HepG2 (cell line): ENCODE measurements around the gene TEC. TPM values are rescaled to one million over a fixed set of nuclear protein-coding genes. Genes with fewer than 3 reads are reported as not detected.

Experiments
- ATAC-seq: fragments of 200-7000 bp; cut with Tn5 transposase; 3 replicates; pipeline ENCODE4 v1.9.1; 2020; ENCODE audit warnings: mild to moderate bottlenecking, moderate library complexity
- BruUV-seq: library from RNA; stranded (reverse); fragments of 400-500 nt; replicated peaks from 2 replicates; lab custom pipeline; 2021; lab: Mats Ljungman, UMichigan
- CTCF ChIA-PET: fragments of 300-600 bp; formaldehyde crosslinking; extraction: SDS; loops from one replicate; lab custom pipeline; 2021; ENCODE audit warnings: low total read pairs, inconsistent platforms, low intra/inter-chr PET ratio; lab: Yijun Ruan, JAX
- POLR2A ChIA-PET: fragments of 350-600 bp; sonication (Branson Sonifier 250); formaldehyde crosslinking; loops from one replicate; lab custom pipeline; 2020; ENCODE audit warnings: antibody characterized with exemption, inconsistent platforms; lab: Yijun Ruan, JAX
- DNase-seq: peaks from one replicate; pipeline ENCODE4 v3.0.0-alpha.2; 2015; ENCODE audit warnings: low spot score
- FAIRE-seq: peaks from 3 replicates; lab custom pipeline; 2011; peaks lifted over from hg19 to GRCh38; lab: Jason Lieb, UNC
- H2AFZ ChIP-seq: one replicate; pipeline ENCODE4 v1.6.1; 2011; ENCODE audit warnings: low read length, inconsistent platforms
- H3K27ac ChIP-seq: fragments of 300-600 bp; 3 replicates; pipeline ENCODE4 v1.8.0; 2011; ENCODE audit warnings: mixed run types, mild to moderate bottlenecking, mixed read lengths, low read length, inconsistent platforms; ENCODE audit not compliant: insufficient read depth; ENCODE audit errors: extremely low read length
- H3K27me3 ChIP-seq, 2 experiments: fragments of 200-600 bp in 1 of 2; 2 replicates in 1 of 2; 3 replicates in 1 of 2; pipeline versions ENCODE4 v1.6.0 to v1.8.0; 2011; ENCODE audit warnings: low read length in 2 of 2, mild to moderate bottlenecking in 2 of 2, moderate library complexity in 2 of 2, inconsistent platforms in 1 of 2; ENCODE audit not compliant: insufficient read depth in 2 of 2, control insufficient read depth in 1 of 2
- H3K36me3 ChIP-seq, 2 experiments: fragments of 200-600 bp in 1 of 2; replicated peaks in 1 of 2; 2 replicates in 1 of 2; 3 replicates in 1 of 2; pipeline versions ENCODE4 v1.5.1 to v1.8.0; 2011; ENCODE audit warnings: low read length in 2 of 2, inconsistent platforms in 1 of 2; ENCODE audit not compliant: insufficient read depth in 2 of 2, control insufficient read depth in 1 of 2
- H3K4me1 ChIP-seq: 2 replicates; pipeline ENCODE4 v1.5.1; 2012; ENCODE audit warnings: low read length, inconsistent platforms; ENCODE audit not compliant: insufficient read depth
- H3K4me2 ChIP-seq: 2 replicates; pipeline ENCODE4 v1.6.0; 2011; ENCODE audit warnings: low read depth, low read length, inconsistent platforms
- H3K4me3 ChIP-seq, 3 experiments: fragments of 200-600 bp in 1 of 3; sonication (generic), shearing (Covaris generic) in 1 of 3; replicated peaks in 1 of 3; 2 replicates each; pipeline ENCODE4 v1.5.1; 2011 to 2016; ENCODE audit warnings: low read length in 3 of 3, inconsistent platforms in 2 of 3, low read depth in 2 of 3, mild to moderate bottlenecking in 2 of 3, control low read depth in 1 of 3, mixed read lengths in 1 of 3; ENCODE audit not compliant: insufficient read depth in 1 of 3
- H3K79me2 ChIP-seq: one replicate; pipeline ENCODE4 v1.6.1; 2011; ENCODE audit warnings: low read length, inconsistent platforms; ENCODE audit not compliant: insufficient read depth
- H3K9ac ChIP-seq: 2 replicates; pipeline ENCODE4 v1.6.0; 2011; ENCODE audit warnings: mild to moderate bottlenecking, low read depth, low read length, inconsistent platforms; ENCODE audit not compliant: insufficient read depth
- H3K9me3 ChIP-seq: 2 replicates; pipeline ENCODE4 v1.5.1; 2012; ENCODE audit warnings: mild to moderate bottlenecking, low read length
- H4K20me1 ChIP-seq: 2 replicates; pipeline ENCODE4 v1.6.0; 2011; ENCODE audit warnings: inconsistent platforms, mild to moderate bottlenecking, low read length, moderate library complexity; ENCODE audit not compliant: insufficient read depth
- CREB1 ChIP-seq, 2 experiments: fragments of 450-650 bp in 1 of 2; IDR thresholded peaks; 2 replicates each; pipeline ENCODE4 v1.6.1; 2016 to 2017; ENCODE audit warnings: control low read depth in 1 of 2, mild to moderate bottlenecking in 1 of 2, missing compliant biosample characterization in 1 of 2, missing genetic modification characterization in 1 of 2
- E2F5 ChIP-seq: sonication (generic); formaldehyde crosslinking; conservative IDR thresholded peaks from 2 replicates; pipeline ENCODE4 v1.4.0; 2020; ENCODE audit warnings: missing genetic modification reagents
- MAX ChIP-seq: IDR thresholded peaks from 2 replicates; pipeline ENCODE4 v1.6.1; 2012; ENCODE audit warnings: inconsistent platforms
- MIXL1 ChIP-seq: IDR thresholded peaks from 2 replicates; pipeline ENCODE4 v1.6.1; 2016
- MTF1 ChIP-seq: sonication (generic); formaldehyde crosslinking; IDR thresholded peaks from 2 replicates; pipeline ENCODE4 v1.5.0; 2020; ENCODE audit warnings: missing genetic modification reagents
- PATZ1 ChIP-seq: sonication (generic); formaldehyde crosslinking; IDR thresholded peaks from 2 replicates; pipeline ENCODE4 v1.4.0; 2020; ENCODE audit warnings: missing genetic modification reagents
- PRPF4 ChIP-seq: fragments of 200-400 bp; formaldehyde crosslinking; IDR thresholded peaks from 2 replicates; pipeline ENCODE4 v1.6.1; 2016; ENCODE audit warnings: low read length, low read depth; ENCODE audit not compliant: poor library complexity, severe bottlenecking
- SETDB1 ChIP-seq: sonication (generic); formaldehyde crosslinking; IDR thresholded peaks from 2 replicates; pipeline ENCODE4 v1.5.1; 2020; ENCODE audit warnings: missing genetic modification reagents, mild to moderate bottlenecking, borderline replicate concordance
- SP140L ChIP-seq: sonication (generic); formaldehyde crosslinking; IDR thresholded peaks from 2 replicates; pipeline ENCODE4 v1.4.0; 2020; ENCODE audit warnings: missing genetic modification reagents, borderline replicate concordance
- YY1 ChIP-seq: IDR thresholded peaks from 2 replicates; pipeline ENCODE4 v1.6.1; 2011; ENCODE audit warnings: low read length, low read depth, moderate library complexity, mild to moderate bottlenecking; ENCODE audit not compliant: insufficient read depth, insufficient replicate concordance
- ZBTB1 ChIP-seq: sonication (generic); formaldehyde crosslinking; IDR thresholded peaks from 2 replicates; pipeline ENCODE4 v1.4.0; 2020; ENCODE audit warnings: missing genetic modification reagents, borderline replicate concordance
- ZNF619 ChIP-seq: sonication (generic); formaldehyde crosslinking; IDR thresholded peaks from 2 replicates; pipeline ENCODE4 v1.4.0; 2020; ENCODE audit warnings: mild to moderate bottlenecking, missing genetic modification reagents
- WGBS: methylation state at CpG from one replicate; pipeline ENCODE4 v1.1.6; 2017; ENCODE audit warnings: low lambda C conversion rate; 5-methylcytosine and 5-hydroxymethylcytosine counted together
- in situ Hi-C: cut with HindIII; loops from 2 replicates; pipeline ENCODE4 v1.10.0; 2017; ENCODE audit warnings: low pct_unique_long_range_greater_than_20kb; ENCODE audit not compliant: extremely low pct_ligation_motif_present
- intact Hi-C: fragments of 100-400 bp; cut with micrococcal nuclease; formaldehyde crosslinking; loops from one replicate; pipeline ENCODE4 v1.10.0; 2022; ENCODE audit not compliant: unreplicated experiment
- polyA plus RNA-seq, 8 experiments: library from polyadenylated mRNA; depleted of rRNA in 3 of 8; stranded (reverse) in 7 of 8; unstranded in 1 of 8; fragments of >200 nt; fragmentation: Illumina TruSeq in 4 of 8; extraction: Trizol in 4 of 8; gene quantifications; 2 replicates each; pipeline versions ENCODE4 v1.2.1 to v1.2.3, GENCODE V29; 2011 to 2016; ENCODE audit warnings: low read depth in 4 of 8, missing spikeins in 1 of 8, mixed read lengths in 1 of 8; ENCODE audit not compliant: insufficient read depth in 1 of 8
- total RNA-seq, 5 experiments: library from RNA; depleted of rRNA; stranded (reverse); fragments of >200 nt; fragmentation: Illumina TruSeq; extraction: Trizol; gene quantifications; 2 replicates each; pipeline ENCODE4 v1.2.3, GENCODE V29; 2016; ENCODE audit warnings: low read depth in 1 of 5
- TF ChIP-seq, protein P1 (sequence below): sonication (generic); formaldehyde crosslinking; IDR thresholded peaks from 2 replicates; pipeline ENCODE4 v1.5.1; 2020; ENCODE audit warnings: missing genetic modification reagents, mild to moderate bottlenecking, borderline replicate concordance
- TF ChIP-seq, protein P2 (sequence below): IDR thresholded peaks from 2 replicates; pipeline ENCODE4 v1.6.1; 2016; ENCODE audit warnings: low read depth, control low read depth

The TEC gene
- total and polyA plus RNA-seq, 2 of the 13 experiments (the other 11 are each of a cell fraction or from before 2014, with no cell fraction given), result 0.05 to 0.20 TPM

GRCh38 chr4:48235050-48235449 lies 34.6 kb downstream of the TEC start:
- H3K4me1 ChIP-seq, result no peaks in the 10 kb centered on the region
- in situ Hi-C loops (no loop called here), intact Hi-C loops (no loop called here)
- no peaks in the 10 kb centered on the region for H3K79me2 ChIP-seq
- H3K36me3 ChIP-seq, result no peaks in the 10 kb centered on the region
- DNase-seq (no peak), ATAC-seq (no peak), FAIRE-seq (no peak)
- H3K4me2 ChIP-seq, result no peak overlapping the region
- no peaks in the 10 kb centered on the region; a peak in 1 of 5 replicates for H3K27me3 ChIP-seq
- H3K9ac ChIP-seq, result no peak overlapping the region
- CTCF ChIA-PET, result no interaction called here
- H3K27ac ChIP-seq, result no peak overlapping the region
- no TSS peak for BruUV-seq
- TF ChIP-seq MIXL1 (no peak), PRPF4 (no peak), PATZ1 (CRISPR knock-in tag) (no peak), CREB1 (IDR thresholded peaks at IDR 0.05) (no peak), CREB1 (CRISPR knock-in tag; IDR thresholded peaks at IDR 0.05) (no peak), SP140L (CRISPR knock-in tag) (no peak), SETDB1 (CRISPR knock-in tag) (no peak), MTF1 (CRISPR knock-in tag) (no peak), MAX (no peak), ZBTB1 (CRISPR knock-in tag) (no peak), E2F5 (CRISPR knock-in tag) (no peak), ZNF619 (CRISPR knock-in tag) (no peak), YY1 (no peak)
- TF ChIP-seq, protein P1, sequence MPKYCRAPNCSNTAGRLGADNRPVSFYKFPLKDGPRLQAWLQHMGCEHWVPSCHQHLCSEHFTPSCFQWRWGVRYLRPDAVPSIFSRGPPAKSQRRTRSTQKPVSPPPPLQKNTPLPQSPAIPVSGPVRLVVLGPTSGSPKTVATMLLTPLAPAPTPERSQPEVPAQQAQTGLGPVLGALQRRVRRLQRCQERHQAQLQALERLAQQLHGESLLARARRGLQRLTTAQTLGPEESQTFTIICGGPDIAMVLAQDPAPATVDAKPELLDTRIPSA (CRISPR knock-in tag), result no peak
- TF ChIP-seq, protein P2, sequence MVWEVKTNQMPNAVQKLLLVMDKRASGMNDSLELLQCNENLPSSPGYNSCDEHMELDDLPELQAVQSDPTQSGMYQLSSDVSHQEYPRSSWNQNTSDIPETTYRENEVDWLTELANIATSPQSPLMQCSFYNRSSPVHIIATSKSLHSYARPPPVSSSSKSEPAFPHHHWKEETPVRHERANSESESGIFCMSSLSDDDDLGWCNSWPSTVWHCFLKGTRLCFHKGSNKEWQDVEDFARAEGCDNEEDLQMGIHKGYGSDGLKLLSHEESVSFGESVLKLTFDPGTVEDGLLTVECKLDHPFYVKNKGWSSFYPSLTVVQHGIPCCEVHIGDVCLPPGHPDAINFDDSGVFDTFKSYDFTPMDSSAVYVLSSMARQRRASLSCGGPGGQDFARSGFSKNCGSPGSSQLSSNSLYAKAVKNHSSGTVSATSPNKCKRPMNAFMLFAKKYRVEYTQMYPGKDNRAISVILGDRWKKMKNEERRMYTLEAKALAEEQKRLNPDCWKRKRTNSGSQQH (CRISPR knock-in tag), result no peak
- 83% methylated on average over 1 of the region's 1 CpG for WGBS
- no peaks in the 10 kb centered on the region for H4K20me1 ChIP-seq
- H2AFZ ChIP-seq, result no peak overlapping the region
- no peaks in the 10 kb centered on the region for H3K9me3 ChIP-seq
- no peak overlapping the region for H3K4me3 ChIP-seq
- POLR2A ChIA-PET, result no interaction called here
